K562 (cell line): ENCODE measurements around the gene RHPN2. TPM values are rescaled to one million over a fixed set of nuclear protein-coding genes. Genes with fewer than 3 reads are reported as not detected.
A peak's percentile ranks its signal among the peaks of the same experiment; 100 is the strongest.

Experiments used
- CTBP1 ChIP-seq: fragments of 450-650 bp; IDR thresholded peaks from 2 replicates; pipeline ENCODE4 v1.6.1; 2016; ENCODE audit warnings: borderline replicate concordance
- EP400 ChIP-seq: fragments of 450-650 bp; IDR thresholded peaks from 2 replicates; pipeline ENCODE4 v1.6.1; 2017; ENCODE audit warnings: antibody characterized with exemption, mild to moderate bottlenecking, moderate library complexity
- FIP1L1 ChIP-seq: fragments of 200-400 bp; formaldehyde crosslinking; IDR thresholded peaks from 2 replicates; pipeline ENCODE4 v1.6.1; 2018; ENCODE audit warnings: mild to moderate bottlenecking, low read depth, low read length; ENCODE audit not compliant: poor library complexity, severe bottlenecking
- MCM2 ChIP-seq: fragments of 450-650 bp; IDR thresholded peaks from 2 replicates; pipeline ENCODE4 v1.6.1; 2017; ENCODE audit warnings: low read depth, mild to moderate bottlenecking
- MLLT1 ChIP-seq, 2 experiments: fragments of 450-650 bp; IDR thresholded peaks; 2 replicates each; pipeline ENCODE4 v1.6.1; 2016
- SAFB2 ChIP-seq: fragments of 200-400 bp; formaldehyde crosslinking; IDR thresholded peaks from 2 replicates; pipeline ENCODE4 v1.6.1; 2018; ENCODE audit warnings: borderline replicate concordance, low read length, low read depth, moderate library complexity; ENCODE audit not compliant: severe bottlenecking
- SAP30 ChIP-seq: fragments of 200-600 bp; sonication (generic); IDR thresholded peaks from 2 replicates; pipeline ENCODE4 v1.6.1; 2012; ENCODE audit warnings: borderline replicate concordance, low read depth, mild to moderate bottlenecking, moderate library complexity, low read length, control low read depth, inconsistent platforms; ENCODE audit not compliant: insufficient read depth, poor library complexity, severe bottlenecking
- TAF1 ChIP-seq: IDR thresholded peaks from 2 replicates; pipeline ENCODE4 v1.6.1; 2011; ENCODE audit warnings: mild to moderate bottlenecking, low read length, moderate library complexity; ENCODE audit not compliant: insufficient read depth, control insufficient read depth, severe bottlenecking; ENCODE audit errors: extremely low read depth
- ZC3H11A ChIP-seq: IDR thresholded peaks from 2 replicates; pipeline ENCODE4 v1.6.1; 2012; ENCODE audit warnings: low read depth, low read length, improper control_type of control experiment
- ZNF778 ChIP-seq: fragments of 450-650 bp; formaldehyde crosslinking; IDR thresholded peaks from 2 replicates; pipeline ENCODE4 v1.4.0; 2020; ENCODE audit warnings: mild to moderate bottlenecking, moderate library complexity
- polyA plus RNA-seq, 8 experiments: library from polyadenylated mRNA; depleted of rRNA in 4 of 8; stranded (reverse) in 5 of 8; unstranded in 3 of 8; fragments of >200 nt; fragmentation: Nextera tagmentation in 2 of 8; fragmentation: Illumina TruSeq in 1 of 8; extraction: Ambion mirVana in 2 of 8; extraction: Trizol in 1 of 8; gene quantifications; 2 replicates each; pipeline versions ENCODE4 v1.2.1 to v1.2.3, GENCODE V29; 2011 to 2014; ENCODE audit warnings: inconsistent platforms in 1 of 8, missing spikeins in 1 of 8
- total RNA-seq, 7 experiments: library from RNA; depleted of rRNA in 6 of 7; stranded (reverse); fragments of >200 nt in 6 of 7; fragmentation: Illumina TruSeq in 2 of 7; extraction: Trizol in 2 of 7; gene quantifications; 2 replicates each; pipeline versions ENCODE4 v1.2.1 to v1.2.3, GENCODE V29; 2011 to 2021; ENCODE audit warnings: low replicate concordance in 1 of 7

Gene RHPN2
- total and polyA plus RNA-seq, 9 of the 15 experiments (the other 6 are each of a cell fraction or from before 2014, with no cell fraction given): 0.63 to 9.9 (median 3.2) TPM

GRCh38 chr19:32971715-32972540 lies 92.8 kb downstream of the RHPN2 start, which contains the start of the genes CEP89 and FAAP24 (continued):
- no peak for TF ChIP-seq FIP1L1
- TF ChIP-seq SAFB2: no peak
- no peak for TF ChIP-seq MCM2
- TF ChIP-seq EP400: peak; percentile 77
- TF ChIP-seq CTBP1: peak; percentile 72; the same call in 1 of the 2 replicates
- TF ChIP-seq SAP30: peak; percentile 93
- TF ChIP-seq ZNF778 (CRISPR knock-in tag): no peak
- peak; percentile 82 for TF ChIP-seq TAF1
- peak in 1 of 2 experiments; percentile 94; a peak in 1 of 4 replicates for TF ChIP-seq MLLT1 (IDR thresholded peaks at IDR 0.05)
- no peak for TF ChIP-seq ZC3H11A
- TF ChIP-seq, all 486 proteins: peak for 111
